COLO668 (cell line): Measurements from ENCODE around the gene ATXN7L1.
"Not testable (repeated sequence)": the region's sequence is repeated elsewhere in the genome, so short reads cannot be mapped to it uniquely, and the experiment has no call there.

Experiments used
- DNase-seq: peaks from one replicate; lab custom pipeline; 2025; ENCODE audit not compliant: unreplicated experiment; lab: John Stamatoyannopoulos, UW

Gene ATXN7L1

GRCh38 chr7:105803429-105803736 lies 73.0 kb downstream of the ATXN7L1 start:
- DNase-seq: no peak

GRCh38 chr7:105802604-105803428 lies 73.6 kb downstream of the ATXN7L1 start:
- no peak for DNase-seq

- no peak for DNase-seq
These were observed 75.4 kb downstream of the ATXN7L1 start for GRCh38 chr7:105800849-105801534.

- DNase-seq: no peak
These were observed 76.0 kb downstream of the ATXN7L1 start for GRCh38 chr7:105800442-105800841.

- DNase-seq: no peak
These were observed 76.7 kb downstream of the ATXN7L1 start for GRCh38 chr7:105799677-105800076.

- DNase-seq: no peak
These were observed 77.4 kb downstream of the ATXN7L1 start for GRCh38 chr7:105799006-105799405.

- DNase-seq: no peak
These were observed 78.7 kb downstream of the ATXN7L1 start for GRCh38 chr7:105797652-105798051.

GRCh38 chr7:105796365-105796764 lies 80.0 kb downstream of the ATXN7L1 start:
- no peak for DNase-seq

- no peak for DNase-seq
These were observed 81.4 kb downstream of the ATXN7L1 start for GRCh38 chr7:105794741-105795729.

- DNase-seq: no peak
These were observed 83.7 kb downstream of the ATXN7L1 start for GRCh38 chr7:105792488-105793370.

- DNase-seq: no peak
These were observed 84.5 kb downstream of the ATXN7L1 start for GRCh38 chr7:105791926-105792325.

- no peak for DNase-seq
These were observed 85.4 kb downstream of the ATXN7L1 start for GRCh38 chr7:105790996-105791395.

GRCh38 chr7:105790452-105790851 lies 85.9 kb downstream of the ATXN7L1 start:
- DNase-seq: not testable (repeated sequence)

GRCh38 chr7:105788816-105789349 lies 87.5 kb downstream of the ATXN7L1 start:
- DNase-seq: no peak

- DNase-seq: no peak
These were observed 88.0 kb downstream of the ATXN7L1 start for GRCh38 chr7:105788356-105788755.

GRCh38 chr7:105787793-105788192 lies 88.6 kb downstream of the ATXN7L1 start:
- no peak for DNase-seq

- DNase-seq: no peak
These were observed 89.6 kb downstream of the ATXN7L1 start for GRCh38 chr7:105786520-105787470.

- DNase-seq: no peak
These were observed 93.9 kb downstream of the ATXN7L1 start for GRCh38 chr7:105782391-105783042.
